A549 (cell line): ENCODE results near the gene GRID1. TPM values are rescaled to one million over a fixed set of nuclear protein-coding genes. Genes with fewer than 3 reads are reported as not detected.

Experiments
- ATAC-seq, 2 experiments: fragments of 200-7000 bp in 1 of 2; fragments of >200 bp in 1 of 2; cut with Nextera tagmentation in 1 of 2; cut with Tn5 transposase in 1 of 2; 3 replicates each; pipeline versions ENCODE4 v1.8.0 to v1.9.1; 2018 to 2020; ENCODE audit warnings: mild to moderate bottlenecking in 1 of 2, moderate library complexity in 1 of 2
- CTCF ChIA-PET: fragments of 300-600 bp; sonication (Branson Sonifier 250); formaldehyde crosslinking; extraction: SDS; loops from one replicate; lab custom pipeline; 2021; ENCODE audit warnings: antibody characterized with exemption, inconsistent platforms; lab: Yijun Ruan, JAX
- POLR2A ChIA-PET: fragments of 350-600 bp; formaldehyde crosslinking; extraction: SDS; loops from one replicate; lab custom pipeline; 2021; ENCODE audit warnings: antibody characterized with exemption, inconsistent platforms; lab: Yijun Ruan, JAX
- DNase-seq, 2 experiments: peaks; one replicate each; pipeline versions ENCODE4 v3.0.0 to v3.0.0-alpha.2; 2011 to 2016; ENCODE audit warnings: low read depth in 1 of 2, low spot score in 1 of 2
- FAIRE-seq: peaks from 2 replicates; lab custom pipeline; 2011; peaks lifted over from hg19 to GRCh38; lab: Jason Lieb, UNC
- H3K27ac ChIP-seq, 2 experiments: fragments of >200 bp; sonication (Bioruptor Twin); formaldehyde crosslinking; 3 replicates each; pipeline ENCODE4 v1.5.1; 2016 to 2017
- H3K4me1 ChIP-seq: fragments of >200 bp; sonication (Bioruptor Twin); formaldehyde crosslinking; 3 replicates; pipeline ENCODE4 v1.6.1; 2016
- H3K4me2 ChIP-seq: fragments of >200 bp; sonication (Bioruptor Twin); formaldehyde crosslinking; 3 replicates; pipeline ENCODE4 v1.6.1; 2016
- H3K4me3 ChIP-seq: fragments of >200 bp; sonication (Bioruptor Twin); formaldehyde crosslinking; 3 replicates; pipeline ENCODE4 v1.5.1; 2016
- H3K9me3 ChIP-seq: fragments of >200 bp; sonication (Bioruptor Twin); formaldehyde crosslinking; 3 replicates; pipeline ENCODE4 v1.6.1; 2016
- BCL3 ChIP-seq: fragments of >200 bp; sonication (Bioruptor Twin); formaldehyde crosslinking; IDR thresholded peaks from 3 replicates; pipeline ENCODE4 v1.6.1; 2016
- CBX8 ChIP-seq: fragments of 200-600 bp; sonication (generic); IDR thresholded peaks from 2 replicates; pipeline ENCODE4 v1.6.1; 2016
- CHD4 ChIP-seq: fragments of 200-600 bp; sonication (generic); IDR thresholded peaks from 2 replicates; pipeline ENCODE4 v1.6.1; 2016; ENCODE audit warnings: antibody characterized with exemption, mild to moderate bottlenecking, borderline replicate concordance
- EHF ChIP-seq: fragments of 250-450 bp; sonication (Bioruptor Pico); IDR thresholded peaks from 2 replicates; pipeline ENCODE4 v1.5.0; 2020; ENCODE audit warnings: mild to moderate bottlenecking
- EHMT2 ChIP-seq: fragments of 200-600 bp; sonication (generic); IDR thresholded peaks from 2 replicates; pipeline ENCODE4 v1.6.1; 2016; ENCODE audit warnings: antibody characterized with exemption, low read depth, mild to moderate bottlenecking, moderate library complexity
- ESRRA ChIP-seq: fragments of 150-350 bp; IDR thresholded peaks from 2 replicates; pipeline ENCODE4 v1.6.1; 2014; ENCODE audit warnings: mild to moderate bottlenecking, low read length, borderline replicate concordance
- FOXS1 ChIP-seq: fragments of 250-450 bp; sonication (Bioruptor Pico); IDR thresholded peaks from 2 replicates; pipeline ENCODE4 v1.5.0; 2020; ENCODE audit warnings: mild to moderate bottlenecking, moderate library complexity
- HEYL ChIP-seq: fragments of 250-450 bp; sonication (Bioruptor Pico); IDR thresholded peaks from 2 replicates; pipeline ENCODE4 v1.8.0; 2021; ENCODE audit warnings: mild to moderate bottlenecking, moderate library complexity
- HOXA7 ChIP-seq: fragments of 250-450 bp; sonication (Bioruptor Pico); IDR thresholded peaks from 2 replicates; pipeline ENCODE4 v1.5.0; 2020; ENCODE audit warnings: mild to moderate bottlenecking, moderate library complexity
- JUN ChIP-seq, 2 experiments: fragments of >200 bp; sonication (Bioruptor Twin); formaldehyde crosslinking; IDR thresholded peaks; 2 replicates in 1 of 2; 3 replicates in 1 of 2; pipeline ENCODE4 v1.6.1; 2016 to 2017
- JUNB ChIP-seq: fragments of >200 bp; sonication (Bioruptor Twin); formaldehyde crosslinking; IDR thresholded peaks from 2 replicates; pipeline ENCODE4 v1.6.1; 2016
- KDM1A ChIP-seq: fragments of 200-600 bp; sonication (generic); IDR thresholded peaks from 2 replicates; pipeline ENCODE4 v1.6.1; 2016; ENCODE audit warnings: low read depth, mild to moderate bottlenecking
- KDM5A ChIP-seq: fragments of 200-600 bp; sonication (generic); IDR thresholded peaks from 2 replicates; pipeline ENCODE4 v1.6.1; 2016; ENCODE audit warnings: antibody characterized with exemption, mild to moderate bottlenecking
- MAX ChIP-seq: IDR thresholded peaks from 2 replicates; pipeline ENCODE4 v1.6.1; 2012
- NR3C1 ChIP-seq: fragments of >200 bp; sonication (Bioruptor Twin); formaldehyde crosslinking; IDR thresholded peaks from 3 replicates; pipeline ENCODE4 v1.6.1; 2017
- POLR2AphosphoS2 ChIP-seq: conservative IDR thresholded peaks from 2 replicates; pipeline ENCODE4 v1.6.1; 2012; ENCODE audit warnings: low read length, improper control_type of control experiment, inconsistent platforms
- RAD21 ChIP-seq, 2 experiments: fragments of >200 bp in 1 of 2; sonication (Bioruptor Twin) in 1 of 2; formaldehyde crosslinking in 1 of 2; IDR thresholded peaks in 1 of 2; conservative IDR thresholded peaks in 1 of 2; 2 replicates in 1 of 2; 3 replicates in 1 of 2; pipeline ENCODE4 v1.6.1; 2012 to 2018; ENCODE audit warnings: inconsistent platforms in 1 of 2
- RCOR1 ChIP-seq: fragments of 150-350 bp; IDR thresholded peaks from 2 replicates; pipeline ENCODE4 v1.6.1; 2014; ENCODE audit warnings: antibody characterized with exemption, low read length, low read depth
- SMC3 ChIP-seq: fragments of >200 bp; sonication (Bioruptor Twin); formaldehyde crosslinking; IDR thresholded peaks from 3 replicates; pipeline ENCODE4 v1.6.1; 2018; ENCODE audit warnings: inconsistent platforms
- USF2 ChIP-seq: fragments of 450-650 bp; IDR thresholded peaks from 2 replicates; pipeline ENCODE4 v1.6.1; 2014; ENCODE audit warnings: antibody characterized with exemption
- ZC3H11A ChIP-seq: fragments of 450-650 bp; IDR thresholded peaks from 2 replicates; pipeline ENCODE4 v1.6.1; 2014; ENCODE audit warnings: antibody characterized with exemption, mild to moderate bottlenecking
- ZNF302 ChIP-seq: fragments of 250-450 bp; sonication (Bioruptor Pico); IDR thresholded peaks from 2 replicates; pipeline ENCODE4 v1.9.0; 2021; ENCODE audit warnings: inconsistent platforms, mild to moderate bottlenecking, moderate library complexity
- WGBS: methylation state at CpG from one replicate; pipeline ENCODE4 v1.1.6; 2017; ENCODE audit errors: missing lambda C conversion rate; 5-methylcytosine and 5-hydroxymethylcytosine counted together
- polyA plus RNA-seq, 4 experiments: library from polyadenylated mRNA; depleted of rRNA in 3 of 4; stranded (reverse); fragments of >200 nt; fragmentation: RNase III in 1 of 4; extraction: RNeasy Plus Mini Kit Qiagen cat#74134 plus additional on column Dnase treatment in 1 of 4; gene quantifications; 2 replicates in 3 of 4; 3 replicates in 1 of 4; pipeline ENCODE4 v1.2.3, GENCODE V29; 2011 to 2017
- TF ChIP-seq, protein P1 (sequence below): fragments of 250-450 bp; sonication (Bioruptor Pico); IDR thresholded peaks from 2 replicates; pipeline ENCODE4 v1.5.0; 2020; ENCODE audit warnings: low read depth, mild to moderate bottlenecking, moderate library complexity
- TF ChIP-seq, protein P2 (sequence below): fragments of 200-600 bp; sonication (generic); IDR thresholded peaks from 2 replicates; pipeline ENCODE4 v1.6.1; 2016; ENCODE audit warnings: antibody characterized with exemption, mild to moderate bottlenecking, moderate library complexity
- TF ChIP-seq, protein P3 (sequence below): fragments of 250-450 bp; sonication (Bioruptor Pico); IDR thresholded peaks from 2 replicates; pipeline ENCODE4 v1.5.0; 2021; ENCODE audit warnings: mild to moderate bottlenecking, moderate library complexity, borderline replicate concordance
- TF ChIP-seq, protein P4 (sequence below): fragments of 150-350 bp; IDR thresholded peaks from 2 replicates; pipeline ENCODE4 v1.6.1; 2014; ENCODE audit warnings: low read depth, mild to moderate bottlenecking, low read length

The GRID1 gene
- polyA plus RNA-seq, 2 of the 4 experiments (the other 2 are of a cell fraction): 0.14 to 0.30 TPM

- TF ChIP-seq SMC3: no peak
- no peak for TF ChIP-seq NR3C1
- TF ChIP-seq ZNF302 (CRISPR knock-in tag): no peak
- TF ChIP-seq, protein P1, sequence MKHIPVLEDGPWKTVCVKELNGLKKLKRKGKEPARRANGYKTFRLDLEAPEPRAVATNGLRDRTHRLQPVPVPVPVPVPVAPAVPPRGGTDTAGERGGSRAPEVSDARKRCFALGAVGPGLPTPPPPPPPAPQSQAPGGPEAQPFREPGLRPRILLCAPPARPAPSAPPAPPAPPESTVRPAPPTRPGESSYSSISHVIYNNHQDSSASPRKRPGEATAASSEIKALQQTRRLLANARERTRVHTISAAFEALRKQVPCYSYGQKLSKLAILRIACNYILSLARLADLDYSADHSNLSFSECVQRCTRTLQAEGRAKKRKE (CRISPR knock-in tag): no peak
- TF ChIP-seq ESRRA: no peak
- no peak for TF ChIP-seq CBX8
Observed at GRCh38 chr10:85850736-85851135, 515.9 kb downstream of the GRID1 start (continued).

GRCh38 chr10:85849315-85849714, 517.3 kb downstream of the GRID1 start:
- Histone ChIP-seq H3K4me3 (no peak overlapping the region), H3K27ac (no peak overlapping the region), H3K4me2 (no peak overlapping the region), H3K4me1 (no peaks in the 10 kb centered on the region), H3K9me3 (peaks cover 10% of the 10 kb centered on the region; the same call in 2 of the 3 replicates)
- no peak for TF ChIP-seq HEYL (CRISPR knock-in tag)
- no peak for TF ChIP-seq MAX
- TF ChIP-seq, protein P2, sequence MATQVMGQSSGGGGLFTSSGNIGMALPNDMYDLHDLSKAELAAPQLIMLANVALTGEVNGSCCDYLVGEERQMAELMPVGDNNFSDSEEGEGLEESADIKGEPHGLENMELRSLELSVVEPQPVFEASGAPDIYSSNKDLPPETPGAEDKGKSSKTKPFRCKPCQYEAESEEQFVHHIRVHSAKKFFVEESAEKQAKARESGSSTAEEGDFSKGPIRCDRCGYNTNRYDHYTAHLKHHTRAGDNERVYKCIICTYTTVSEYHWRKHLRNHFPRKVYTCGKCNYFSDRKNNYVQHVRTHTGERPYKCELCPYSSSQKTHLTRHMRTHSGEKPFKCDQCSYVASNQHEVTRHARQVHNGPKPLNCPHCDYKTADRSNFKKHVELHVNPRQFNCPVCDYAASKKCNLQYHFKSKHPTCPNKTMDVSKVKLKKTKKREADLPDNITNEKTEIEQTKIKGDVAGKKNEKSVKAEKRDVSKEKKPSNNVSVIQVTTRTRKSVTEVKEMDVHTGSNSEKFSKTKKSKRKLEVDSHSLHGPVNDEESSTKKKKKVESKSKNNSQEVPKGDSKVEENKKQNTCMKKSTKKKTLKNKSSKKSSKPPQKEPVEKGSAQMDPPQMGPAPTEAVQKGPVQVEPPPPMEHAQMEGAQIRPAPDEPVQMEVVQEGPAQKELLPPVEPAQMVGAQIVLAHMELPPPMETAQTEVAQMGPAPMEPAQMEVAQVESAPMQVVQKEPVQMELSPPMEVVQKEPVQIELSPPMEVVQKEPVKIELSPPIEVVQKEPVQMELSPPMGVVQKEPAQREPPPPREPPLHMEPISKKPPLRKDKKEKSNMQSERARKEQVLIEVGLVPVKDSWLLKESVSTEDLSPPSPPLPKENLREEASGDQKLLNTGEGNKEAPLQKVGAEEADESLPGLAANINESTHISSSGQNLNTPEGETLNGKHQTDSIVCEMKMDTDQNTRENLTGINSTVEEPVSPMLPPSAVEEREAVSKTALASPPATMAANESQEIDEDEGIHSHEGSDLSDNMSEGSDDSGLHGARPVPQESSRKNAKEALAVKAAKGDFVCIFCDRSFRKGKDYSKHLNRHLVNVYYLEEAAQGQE: no peak
- no peak for TF ChIP-seq JUN (IDR thresholded peaks at IDR 0.05)
- TF ChIP-seq POLR2AphosphoS2: no peak
- TF ChIP-seq RCOR1: no peak
- TF ChIP-seq HOXA7: no peak
- TF ChIP-seq, protein P3, sequence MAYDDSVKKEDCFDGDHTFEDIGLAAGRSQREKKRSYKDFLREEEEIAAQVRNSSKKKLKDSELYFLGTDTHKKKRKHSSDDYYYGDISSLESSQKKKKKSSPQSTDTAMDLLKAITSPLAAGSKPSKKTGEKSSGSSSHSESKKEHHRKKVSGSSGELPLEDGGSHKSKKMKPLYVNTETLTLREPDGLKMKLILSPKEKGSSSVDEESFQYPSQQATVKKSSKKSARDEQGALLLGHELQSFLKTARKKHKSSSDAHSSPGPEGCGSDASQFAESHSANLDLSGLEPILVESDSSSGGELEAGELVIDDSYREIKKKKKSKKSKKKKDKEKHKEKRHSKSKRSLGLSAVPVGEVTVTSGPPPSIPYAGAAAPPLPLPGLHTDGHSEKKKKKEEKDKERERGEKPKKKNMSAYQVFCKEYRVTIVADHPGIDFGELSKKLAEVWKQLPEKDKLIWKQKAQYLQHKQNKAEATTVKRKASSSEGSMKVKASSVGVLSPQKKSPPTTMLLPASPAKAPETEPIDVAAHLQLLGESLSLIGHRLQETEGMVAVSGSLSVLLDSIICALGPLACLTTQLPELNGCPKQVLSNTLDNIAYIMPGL (CRISPR knock-in tag): no peak
- TF ChIP-seq USF2: no peak
- TF ChIP-seq JUNB: no peak
- no peak for TF ChIP-seq EHF (CRISPR knock-in tag)
- no peak for TF ChIP-seq CHD4
- no peak for TF ChIP-seq ZC3H11A
- TF ChIP-seq RAD21 (conservative IDR thresholded peaks at IDR 0.05 in 1 of 2, IDR thresholded peaks at IDR 0.05 in 1 of 2): no peak
- TF ChIP-seq, protein P4, sequence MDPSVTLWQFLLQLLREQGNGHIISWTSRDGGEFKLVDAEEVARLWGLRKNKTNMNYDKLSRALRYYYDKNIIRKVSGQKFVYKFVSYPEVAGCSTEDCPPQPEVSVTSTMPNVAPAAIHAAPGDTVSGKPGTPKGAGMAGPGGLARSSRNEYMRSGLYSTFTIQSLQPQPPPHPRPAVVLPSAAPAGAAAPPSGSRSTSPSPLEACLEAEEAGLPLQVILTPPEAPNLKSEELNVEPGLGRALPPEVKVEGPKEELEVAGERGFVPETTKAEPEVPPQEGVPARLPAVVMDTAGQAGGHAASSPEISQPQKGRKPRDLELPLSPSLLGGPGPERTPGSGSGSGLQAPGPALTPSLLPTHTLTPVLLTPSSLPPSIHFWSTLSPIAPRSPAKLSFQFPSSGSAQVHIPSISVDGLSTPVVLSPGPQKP: no peak
- TF ChIP-seq FOXS1: no peak
- TF ChIP-seq KDM5A: no peak
- TF ChIP-seq BCL3: no peak
- no peak for TF ChIP-seq KDM1A
- TF ChIP-seq EHMT2: no peak
- FAIRE-seq (no peak), ATAC-seq (no peak), DNase-seq (no peak)
- POLR2A ChIA-PET: no interaction called here
- CTCF ChIA-PET: interaction anchor here (1.1 kb wide), 1 partner anchor 12 kb away, joined by 3 read pairs; no protein-coding TSS in a partner anchor
- WGBS: 9% methylated on average over 3 of the region's 3 CpGs
